GM12878 (cell line): ENCODE measurements around the gene CTSS. TPM values are rescaled to one million over a fixed set of nuclear protein-coding genes. Genes with fewer than 3 reads are reported as not detected.

Source experiments
- ATAC-seq: fragments of 200-7000 bp; cut with Tn5 transposase; 3 replicates; pipeline ENCODE4 v1.9.1; 2020; ENCODE audit warnings: mild to moderate bottlenecking, moderate library complexity
- BruUV-seq: library from RNA; stranded (reverse); fragments of 400-500 nt; replicated peaks from 2 replicates; lab custom pipeline; 2021; lab: Mats Ljungman, UMichigan
- CTCF ChIA-PET: fragments of 300-600 bp; sonication (Branson Sonifier 250); formaldehyde crosslinking; extraction: SDS; loops from one replicate; lab custom pipeline; 2021; ENCODE audit warnings: inconsistent platforms; lab: Yijun Ruan, JAX
- POLR2A ChIA-PET: fragments of 350-600 bp; formaldehyde crosslinking; extraction: SDS; loops from one replicate; lab custom pipeline; 2021; ENCODE audit warnings: inconsistent platforms; lab: Charles Lee
- RAD21 ChIA-PET: fragments of 300-600 bp; sonication (Branson Sonifier 250); formaldehyde crosslinking; loops from one replicate; lab custom pipeline; 2023; ENCODE audit warnings: antibody characterized with exemption; ENCODE audit not compliant: unreplicated experiment; lab: Charles Lee
- SMC1A ChIA-PET: fragments of 300-600 bp; sonication (Branson Sonifier 250); formaldehyde crosslinking; loops from one replicate; lab custom pipeline; 2023; ENCODE audit not compliant: unreplicated experiment, uncharacterized antibody; lab: Charles Lee
- DNase-seq: peaks from one replicate; pipeline ENCODE4 v3.0.0-alpha.2; 2011; ENCODE audit warnings: low read depth, low spot score
- FAIRE-seq: peaks from 3 replicates; lab custom pipeline; 2011; peaks lifted over from hg19 to GRCh38; lab: Jason Lieb, UNC
- H2AFZ ChIP-seq: 2 replicates; pipeline ENCODE4 v1.6.0; 2011; ENCODE audit warnings: low read depth, low read length, control low read depth; ENCODE audit not compliant: control insufficient read depth
- H3K27ac ChIP-seq: 2 replicates; pipeline ENCODE4 v1.5.1; 2011; ENCODE audit warnings: control low read depth; ENCODE audit not compliant: control insufficient read depth, insufficient read depth
- H3K27me3 ChIP-seq, 2 experiments: replicated peaks in 1 of 2; 2 replicates each; pipeline versions ENCODE4 v1.6.0 to v1.6.1; 2011; ENCODE audit warnings: low read length in 1 of 2; ENCODE audit not compliant: control insufficient read depth in 2 of 2, insufficient read depth in 2 of 2
- H3K36me3 ChIP-seq, 2 experiments: 2 replicates each; pipeline ENCODE4 v1.5.1; 2011; ENCODE audit warnings: low read length in 1 of 2; ENCODE audit not compliant: control insufficient read depth in 2 of 2, insufficient read depth in 2 of 2
- H3K4me1 ChIP-seq: 2 replicates; pipeline ENCODE4 v1.6.1; 2011; ENCODE audit warnings: mild to moderate bottlenecking, low read length, moderate library complexity, mixed read lengths; ENCODE audit not compliant: control insufficient read depth, insufficient read depth
- H3K4me2 ChIP-seq: 2 replicates; pipeline ENCODE4 v1.6.0; 2011; ENCODE audit warnings: control low read depth; ENCODE audit not compliant: control insufficient read depth, insufficient read depth
- H3K4me3 ChIP-seq: fragments of 200-600 bp; sonication (generic); 2 replicates; pipeline ENCODE4 v1.5.1; 2016
- H3K79me2 ChIP-seq: 2 replicates; pipeline ENCODE4 v1.6.0; 2011; ENCODE audit warnings: low read length; ENCODE audit not compliant: control insufficient read depth, insufficient read depth
- H3K9ac ChIP-seq: 2 replicates; pipeline ENCODE4 v1.8.0; 2011; ENCODE audit warnings: low read length, control low read depth, mixed read lengths; ENCODE audit not compliant: control insufficient read depth, insufficient read depth
- H3K9me3 ChIP-seq: replicated peaks from 3 replicates; pipeline ENCODE4 v1.5.1; 2011; ENCODE audit warnings: mild to moderate bottlenecking, low read length; ENCODE audit not compliant: control insufficient read depth, insufficient read depth
- H4K20me1 ChIP-seq: 2 replicates; pipeline ENCODE4 v1.6.0; 2011; ENCODE audit not compliant: control insufficient read depth, insufficient read depth
- CBX3 ChIP-seq: fragments of 200-600 bp; sonication (generic); IDR thresholded peaks from 2 replicates; pipeline ENCODE4 v1.6.1; 2016; ENCODE audit warnings: low read depth, borderline replicate concordance
- CEBPZ ChIP-seq: fragments of 150-350 bp; IDR thresholded peaks from 2 replicates; pipeline ENCODE4 v1.6.1; 2016; ENCODE audit warnings: low read depth, low read length
- EP300 ChIP-seq, 2 experiments: fragments of 150-350 bp in 1 of 2; IDR thresholded peaks; 2 replicates each; pipeline ENCODE4 v1.6.1; 2011 to 2012; ENCODE audit warnings: low read depth in 2 of 2, low read length in 2 of 2, borderline replicate concordance in 1 of 2, improper control_type of control experiment in 1 of 2, inconsistent platforms in 1 of 2; ENCODE audit not compliant: control insufficient read depth in 1 of 2
- FOXM1 ChIP-seq: IDR thresholded peaks from 2 replicates; pipeline ENCODE4 v1.6.1; 2012; ENCODE audit warnings: low read depth, mild to moderate bottlenecking, inconsistent platforms, low read length, moderate library complexity
- MEF2A ChIP-seq: IDR thresholded peaks from 2 replicates; pipeline ENCODE4 v1.6.1; 2011; ENCODE audit warnings: low read depth, mild to moderate bottlenecking, low read length, moderate library complexity; ENCODE audit not compliant: insufficient read depth
- MYB ChIP-seq: fragments of 150-350 bp; IDR thresholded peaks from 2 replicates; pipeline ENCODE4 v1.6.1; 2014; ENCODE audit warnings: mild to moderate bottlenecking, low read depth, low read length, borderline replicate concordance
- PAX8 ChIP-seq: fragments of 450-650 bp; IDR thresholded peaks from 2 replicates; pipeline ENCODE4 v1.6.1; 2017; ENCODE audit warnings: mild to moderate bottlenecking, moderate library complexity
- POLR2AphosphoS2 ChIP-seq: IDR thresholded peaks from 2 replicates; pipeline ENCODE4 v1.6.1; 2011; ENCODE audit warnings: low read depth, mild to moderate bottlenecking, low read length, improper control_type of control experiment, moderate library complexity
- SPI1 ChIP-seq: IDR thresholded peaks from 2 replicates; pipeline ENCODE4 v1.6.1; 2011; ENCODE audit warnings: low read depth, mild to moderate bottlenecking, low read length, moderate library complexity, borderline replicate concordance; ENCODE audit not compliant: insufficient read depth
- TCF7 ChIP-seq: IDR thresholded peaks from 2 replicates; pipeline ENCODE4 v1.6.1; 2014; ENCODE audit warnings: antibody characterized with exemption, borderline replicate concordance
- ZBED1 ChIP-seq: IDR thresholded peaks from 2 replicates; pipeline ENCODE4 v1.6.1; 2016; ENCODE audit warnings: borderline replicate concordance
- ZBTB4 ChIP-seq: fragments of 450-650 bp; formaldehyde crosslinking; IDR thresholded peaks from 2 replicates; pipeline ENCODE4 v1.4.0; 2022; ENCODE audit warnings: mild to moderate bottlenecking, moderate library complexity
- WGBS: methylation state at CpG from one replicate; pipeline ENCODE4 v1.1.6; 2016; ENCODE audit warnings: low lambda C conversion rate; ENCODE audit not compliant: insufficient replicate concordance, insufficient coverage; ENCODE audit errors: missing lambda C conversion rate; 5-methylcytosine and 5-hydroxymethylcytosine counted together
- in situ Hi-C: fragments of 300-500 bp; cut with MboI; formaldehyde crosslinking; loops from 9 replicates; pipeline ENCODE4 v1.14.3; 2018; ENCODE audit warnings: mixed read lengths
- intact Hi-C: fragments of 100-400 bp; cut with micrococcal nuclease; formaldehyde crosslinking; loops from one replicate; pipeline ENCODE4 v1.14.2; 2022; ENCODE audit not compliant: unreplicated experiment
- polyA plus RNA-seq, 11 experiments: library from polyadenylated mRNA; depleted of rRNA in 4 of 11; unstranded in 6 of 11; stranded (reverse) in 5 of 11; fragments of >200 nt; fragmentation: Nextera tagmentation in 4 of 11; fragmentation: Illumina TruSeq in 1 of 11; extraction: Ambion mirVana in 4 of 11; extraction: Trizol in 1 of 11; gene quantifications; 1 replicate in 1 of 11; 2 replicates in 10 of 11; pipeline versions ENCODE4 v1.2.1 to v1.2.3, GENCODE V29; 2011 to 2016; ENCODE audit warnings: inconsistent platforms in 2 of 11, missing spikeins in 2 of 11, low read depth in 1 of 11
- total RNA-seq, 4 experiments: library from RNA; depleted of rRNA in 3 of 4; stranded (reverse); fragments of >200 nt in 3 of 4; fragmentation: Illumina TruSeq in 1 of 4; extraction: Trizol in 1 of 4; gene quantifications; 2 replicates each; pipeline versions ENCODE4 v1.2.1 to v1.2.3, GENCODE V29; 2013 to 2021

CTSS gene
- total and polyA plus RNA-seq, 10 of the 15 experiments (the other 5 are each of a cell fraction or from before 2014, with no cell fraction given), result 32.8 to 174 (median 60.9) TPM

GRCh38 chr1:150808846-150809245 is 43.3 kb upstream of the CTSS start:
- H3K27ac ChIP-seq, result no peak overlapping the region
- H3K79me2 ChIP-seq, result no peaks in the 10 kb centered on the region
- in situ Hi-C loops (no loop called here), intact Hi-C loops (no loop called here)
- H3K9me3 ChIP-seq, result no peaks in the 10 kb centered on the region
- no peak overlapping the region for H3K4me2 ChIP-seq
- no peak for FAIRE-seq
- no peak for ATAC-seq
- POLR2A ChIA-PET, result no interaction called here
- RAD21 ChIA-PET, result no interaction called here
- H2AFZ ChIP-seq, result no peak overlapping the region
- H3K4me3 ChIP-seq, result no peak overlapping the region
- BruUV-seq, result no TSS peak
- no peaks in the 10 kb centered on the region for H3K27me3 ChIP-seq
- no peak for DNase-seq
- H3K36me3 ChIP-seq, result peaks cover 2 to 8% of the 10 kb centered on the region in 2 experiments; a peak in 3 of 4 replicates
- CTCF ChIA-PET, result interaction anchor here (1.0 to 1.9 kb wide), 3 partner anchors 10 to 71 kb away, joined by 3 to 5 read pairs (median 5); no protein-coding TSS in a partner anchor
- no peaks in the 10 kb centered on the region for H3K4me1 ChIP-seq
- SMC1A ChIA-PET, result interaction anchor here (0.7 to 1.9 kb wide), 4 partner anchors 10 to 74 kb away, joined by 3 to 4 read pairs (median 4); no protein-coding TSS in a partner anchor
- 98% methylated on average over 2 of the region's 2 CpGs for WGBS
- no peak overlapping the region for H3K9ac ChIP-seq
- TF ChIP-seq CEBPZ, result no peak
- no peak for TF ChIP-seq MYB
- no peak for TF ChIP-seq POLR2AphosphoS2
- TF ChIP-seq ZBTB4 (CRISPR knock-in tag), result no peak
- TF ChIP-seq MEF2A, result no peak
- no peak for TF ChIP-seq PAX8
- TF ChIP-seq SPI1, result no peak
- no peak for TF ChIP-seq TCF7
- no peak for TF ChIP-seq CBX3
- TF ChIP-seq EP300 (IDR thresholded peaks at IDR 0.05; ENCODE audit: borderline replicate concordance in 1 of 2, control insufficient read depth in 1 of 2, low read depth in 2 of 2, low read length in 2 of 2), result no peak
- no peak for TF ChIP-seq FOXM1
- TF ChIP-seq ZBED1, result no peak
- H4K20me1 ChIP-seq, result no peaks in the 10 kb centered on the region
